GM19455 (cell line): Measurements from ENCODE around the gene PHC3.

Experiments
- ATAC-seq: cut with Tn5 transposase; IDR thresholded peaks from one replicate; pipeline ENCODE4 v1.9.1; 2021; ENCODE audit not compliant: unreplicated experiment

PHC3 gene

DNA sequence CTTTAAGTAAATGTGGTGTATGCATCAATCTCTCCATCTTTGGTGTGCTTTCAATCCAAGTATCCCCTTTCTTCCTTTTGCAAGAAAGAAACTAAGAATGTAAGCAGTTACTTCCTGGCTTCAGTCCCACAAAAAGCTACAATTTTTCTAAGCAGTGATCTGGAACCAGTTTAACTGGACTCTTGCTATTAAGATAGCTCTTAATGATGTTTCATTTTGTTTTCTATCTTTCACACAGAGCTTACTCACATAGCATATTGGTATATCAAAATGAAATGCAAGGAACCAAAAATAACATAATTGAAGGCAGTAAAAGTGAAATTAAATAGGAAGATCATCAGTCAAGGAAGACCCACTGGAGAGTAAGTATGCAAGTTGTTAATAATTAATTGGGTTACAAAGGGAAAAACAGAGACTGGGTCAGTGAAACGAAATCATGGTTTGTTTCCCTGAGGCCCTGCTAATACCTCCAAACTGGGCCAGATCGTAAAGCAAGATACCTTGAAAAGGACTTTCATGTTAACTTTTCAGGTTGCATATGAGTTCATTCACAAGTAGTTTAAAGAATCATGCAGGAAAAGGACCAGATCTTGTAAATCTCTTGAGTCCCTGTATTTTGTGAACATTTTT is 101.9 kb downstream of the PHC3 start:
- ATAC-seq = no peak

DNA sequence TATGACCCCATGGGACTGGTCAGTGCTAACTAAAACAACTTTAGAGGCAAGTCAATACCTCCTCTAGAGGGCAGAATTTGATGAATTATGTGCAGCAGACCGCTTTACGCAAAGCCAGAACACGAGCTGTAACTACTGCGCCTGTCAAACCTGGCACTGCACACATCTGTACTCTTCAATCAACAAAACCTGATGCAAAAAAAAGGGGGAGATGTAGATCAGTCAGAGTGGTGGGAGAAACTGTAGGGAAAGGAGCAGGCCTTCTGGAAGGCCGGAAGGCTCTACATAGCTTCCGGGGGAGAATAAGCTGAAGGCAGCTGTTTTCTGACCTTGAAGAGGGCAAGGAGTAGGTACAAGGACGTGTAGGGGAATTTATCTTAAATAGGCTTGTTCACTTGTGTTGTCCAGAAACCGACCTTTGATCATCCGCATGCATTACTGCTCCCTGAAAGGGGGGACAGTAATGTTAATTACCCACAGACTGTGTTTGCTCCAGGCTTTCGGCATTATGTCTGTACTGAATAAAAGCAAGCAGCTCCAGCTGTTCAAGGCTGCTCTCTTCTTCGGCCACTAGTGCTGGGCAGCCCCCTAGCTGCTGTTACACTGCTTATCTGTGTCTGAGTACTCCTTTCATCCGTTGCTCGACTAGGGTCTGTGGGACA is 102.8 kb downstream of the PHC3 start:
- no peak for ATAC-seq

DNA sequence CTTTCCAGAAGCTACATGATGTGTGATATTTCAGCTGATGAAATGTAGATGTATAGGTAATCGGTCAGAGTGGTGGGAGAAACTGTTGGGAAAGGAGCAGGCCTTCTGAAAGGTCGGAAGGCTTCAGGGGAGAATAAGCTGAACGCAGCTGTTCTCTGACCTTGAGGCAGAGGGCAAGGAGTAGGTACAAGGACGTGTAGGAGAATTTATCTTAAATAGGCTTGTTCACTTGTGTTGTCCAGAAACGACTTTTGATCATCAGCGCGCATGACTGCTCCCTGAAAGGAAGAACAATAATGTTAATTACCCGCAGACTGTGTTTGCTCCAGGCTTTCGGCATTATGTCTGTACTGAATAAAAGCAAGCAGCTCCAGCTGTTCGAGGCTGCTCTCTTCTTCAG is 104.2 kb downstream of the PHC3 start:
- no peak for ATAC-seq

- no peak for ATAC-seq
Measured at GRCh38 chr3:170076715-170077238, 104.8 kb downstream of the PHC3 start.

GRCh38 chr3:170075441-170076091 is 106.0 kb downstream of the PHC3 start:
- no peak for ATAC-seq

- ATAC-seq = no peak
Measured at GRCh38 chr3:170064108-170064507, 117.4 kb downstream of the PHC3 start.

DNA sequence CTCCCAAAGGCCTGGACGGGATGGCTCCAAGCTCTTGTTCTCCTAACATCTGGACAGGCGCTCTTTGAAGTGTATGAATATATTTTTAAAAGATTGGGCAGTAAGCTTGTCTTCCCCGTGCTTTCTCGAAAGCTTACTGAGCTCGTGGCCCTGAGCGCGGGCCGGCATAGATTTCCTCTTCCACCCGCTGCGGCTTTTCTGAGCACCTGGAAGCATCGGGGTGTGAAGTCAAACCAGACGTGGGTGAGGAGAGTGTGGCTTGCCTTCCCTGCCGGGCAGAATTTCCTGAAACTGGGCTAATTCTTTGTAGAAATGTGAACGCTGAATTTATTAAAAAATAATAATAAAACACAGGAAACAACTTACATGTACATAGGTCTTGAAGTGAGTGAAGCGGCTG is 117.8 kb downstream of the PHC3 start:
- no peak for ATAC-seq

DNA sequence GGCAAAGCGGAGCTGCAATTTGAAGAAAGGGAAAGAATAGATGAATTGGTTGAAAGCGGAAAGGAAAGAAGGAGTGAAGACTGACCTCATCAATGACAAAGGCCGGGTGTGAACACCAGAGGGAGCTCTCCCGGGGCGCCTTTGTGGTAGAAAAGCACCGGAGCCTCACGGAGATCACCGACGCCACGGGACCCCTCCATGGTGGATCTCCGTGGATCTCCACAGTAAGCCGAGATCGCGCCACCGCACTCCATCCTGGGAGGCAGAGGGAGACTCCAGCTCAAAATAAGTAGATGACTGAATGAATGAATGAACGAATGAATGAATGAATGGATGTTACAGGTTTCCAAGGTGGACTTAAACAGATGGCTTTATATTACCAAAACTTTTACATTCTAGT is 118.8 kb downstream of the PHC3 start:
- ATAC-seq = no peak

- no peak for ATAC-seq
Measured at GRCh38 chr3:170062068-170062467, 119.5 kb downstream of the PHC3 start.

DNA sequence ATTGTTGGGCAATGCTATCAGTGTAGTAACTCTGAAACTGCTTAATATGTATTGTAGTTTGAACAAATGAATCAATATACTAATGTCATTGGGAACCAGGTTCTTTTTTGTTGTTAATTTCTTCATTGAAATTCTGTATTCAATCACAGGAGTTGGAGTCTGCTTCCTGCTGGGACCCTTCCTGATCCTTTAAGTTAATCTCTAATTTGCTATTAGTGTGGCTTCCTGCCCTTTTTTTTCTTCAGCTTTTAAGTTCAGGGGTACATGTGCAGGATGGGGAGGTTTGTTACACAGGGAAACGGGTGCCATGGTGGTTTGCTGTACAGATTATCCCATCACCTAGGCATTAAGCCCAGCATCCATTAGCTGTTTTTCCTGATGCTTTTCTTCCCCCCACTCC is 122.1 kb downstream of the PHC3 start:
- ATAC-seq = no peak

- ATAC-seq = no peak
Measured at GRCh38 chr3:170058127-170058526, 123.4 kb downstream of the PHC3 start.

DNA sequence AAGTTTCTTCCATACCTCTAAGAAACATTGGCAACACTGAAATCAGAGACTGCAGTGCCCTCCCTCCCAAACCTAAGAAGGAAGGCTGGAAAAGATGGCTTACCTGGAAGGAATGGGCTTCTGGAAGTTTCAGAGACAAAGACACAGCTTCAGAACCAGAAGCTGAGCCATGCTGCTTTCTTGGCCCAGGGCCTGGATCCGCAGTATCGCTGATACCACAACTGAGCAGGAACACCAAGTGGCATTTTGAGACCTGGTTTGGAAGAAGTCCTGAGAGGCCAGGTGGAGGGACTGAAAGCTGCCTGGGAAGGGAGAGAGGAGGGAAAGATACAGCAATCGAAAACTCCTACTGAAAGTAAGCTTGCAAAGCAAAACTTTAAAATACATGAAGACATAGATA is 124.0 kb downstream of the PHC3 start:
- no peak for ATAC-seq

GRCh38 chr3:170056710-170057454 is 124.7 kb downstream of the PHC3 start:
- peak; percentile 87 for ATAC-seq

DNA sequence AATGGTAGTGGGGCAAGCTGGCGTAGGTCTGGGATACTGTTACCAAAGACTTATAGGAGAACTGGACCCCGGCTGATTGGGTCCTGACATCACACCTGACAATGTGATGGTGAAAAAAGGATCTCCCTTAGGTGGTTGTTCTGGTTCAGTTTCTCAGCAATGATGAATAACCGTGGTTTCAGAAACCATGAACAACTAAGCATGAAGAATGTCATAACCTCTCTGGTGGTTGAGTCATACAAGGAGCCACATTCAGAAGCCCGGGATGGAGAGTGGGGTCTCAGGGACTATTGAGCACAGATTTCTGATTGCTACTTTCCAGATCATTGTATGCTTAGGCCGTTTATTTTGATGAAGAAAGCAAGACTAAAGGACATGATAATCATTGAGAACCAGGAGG is 126.3 kb downstream of the PHC3 start:
- ATAC-seq = peak; percentile 64

DNA sequence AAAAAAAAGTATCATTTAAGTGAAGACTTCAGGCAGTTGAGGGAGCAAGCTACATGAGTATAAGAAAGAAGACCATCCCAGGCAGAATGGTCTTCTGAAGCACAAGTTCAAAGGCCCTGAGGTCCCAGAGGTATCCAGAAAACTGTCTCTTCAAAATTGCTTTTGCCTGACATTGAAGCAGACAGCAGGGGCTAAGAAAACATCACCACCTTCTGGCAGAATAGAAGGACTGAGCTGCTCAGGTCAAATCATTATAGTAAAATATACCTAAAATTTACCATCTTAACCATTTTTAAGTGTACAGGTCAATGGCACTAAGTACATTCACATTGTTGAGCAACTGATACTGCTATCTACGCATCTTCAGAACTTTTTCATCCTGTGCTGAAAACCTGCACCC is 127.3 kb downstream of the PHC3 start:
- no peak for ATAC-seq

GRCh38 chr3:170052398-170052797 is 129.1 kb downstream of the PHC3 start:
- no peak for ATAC-seq

- no peak for ATAC-seq
Measured at GRCh38 chr3:170050753-170051152, 130.8 kb downstream of the PHC3 start.

DNA sequence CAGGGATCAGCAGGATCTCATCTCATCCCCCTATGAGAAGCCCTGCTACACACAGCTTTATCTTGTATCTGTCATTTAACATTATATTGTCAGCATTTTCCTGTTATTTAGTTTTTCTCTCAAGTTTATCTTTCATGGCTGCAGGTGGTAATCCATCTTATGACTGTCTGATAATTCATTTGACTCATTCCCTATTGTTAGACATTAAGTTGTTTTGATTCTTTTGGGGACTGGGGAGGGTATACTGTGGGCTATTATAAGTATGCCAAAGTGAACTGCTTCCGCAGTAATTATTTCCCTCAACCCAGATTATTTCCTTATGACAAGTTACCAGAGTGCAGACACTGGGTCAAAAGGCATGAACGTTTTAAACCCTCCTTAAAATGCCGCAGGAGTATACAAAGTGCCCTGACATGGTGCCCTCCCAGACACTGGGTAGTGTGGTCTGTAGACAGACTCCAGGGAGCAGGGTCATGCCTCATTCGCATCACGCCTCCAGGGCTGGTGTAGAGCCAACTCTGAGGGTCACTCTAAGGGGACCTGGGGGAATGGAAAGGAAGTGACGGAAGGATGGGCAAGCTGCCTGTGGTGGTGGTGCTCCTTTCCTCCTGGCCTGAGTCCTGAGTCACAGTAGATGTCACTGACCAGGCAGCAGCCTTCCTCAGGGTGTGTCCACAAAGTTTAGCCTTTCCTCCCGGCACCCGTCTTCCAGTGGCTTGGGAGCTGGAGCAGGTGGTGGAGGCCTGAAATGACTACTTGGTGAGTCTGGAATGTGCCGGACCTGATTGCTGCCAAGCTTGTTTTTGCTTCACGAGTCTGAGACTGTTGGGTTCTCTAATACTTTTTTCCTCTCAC is 132.2 kb downstream of the PHC3 start:
- no peak for ATAC-seq

GRCh38 chr3:170047133-170047404 is 134.5 kb downstream of the PHC3 start:
- ATAC-seq = no peak

DNA sequence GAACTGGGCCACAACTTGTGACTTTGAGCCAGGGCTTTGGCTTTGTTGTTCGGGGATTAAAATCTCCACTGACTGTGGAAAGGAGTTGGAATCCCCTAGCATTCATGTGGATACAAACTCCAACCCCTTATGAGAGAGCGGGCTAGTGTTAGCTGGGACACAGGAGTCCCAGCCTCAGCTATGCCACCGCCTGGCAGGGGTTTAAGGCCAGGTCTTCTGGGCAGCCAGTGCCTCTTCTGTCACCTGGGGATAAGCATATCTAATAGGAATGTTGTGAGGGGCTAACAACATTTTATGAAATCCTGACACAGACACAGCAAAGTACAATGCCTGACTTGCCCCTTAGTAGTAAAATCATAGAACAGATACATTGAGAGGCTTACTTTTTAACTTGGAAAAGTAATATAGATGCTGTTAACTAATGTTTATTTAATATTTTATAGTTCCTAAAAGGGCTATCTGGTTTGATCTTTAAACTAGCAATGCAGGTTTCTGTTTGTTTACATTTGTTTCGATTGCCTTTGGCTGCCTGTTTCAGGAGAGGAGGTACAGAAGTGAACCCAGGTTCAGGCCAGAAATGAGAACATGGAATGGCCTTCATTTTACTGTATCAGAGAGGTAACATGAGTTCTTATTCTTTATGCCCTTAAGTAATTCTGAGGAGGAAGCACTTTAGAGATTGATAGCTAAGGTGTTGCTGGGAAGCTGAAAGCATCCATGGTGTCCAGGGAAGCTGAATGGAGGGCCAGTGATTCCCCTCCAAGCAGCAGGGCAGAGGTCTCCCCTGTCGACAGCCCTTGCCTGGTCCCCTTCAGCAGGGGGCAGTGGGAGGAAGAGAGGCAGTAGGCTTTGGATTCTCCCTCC is 135.0 kb downstream of the PHC3 start:
- no peak for ATAC-seq
